CD4-positive, alpha-beta T cell treated with Interleukin-6 at 100 ng/mL for 8 hours (primary cell): Measurements from ENCODE around the gene KRT20.
"Not testable (repeated sequence)": the region's sequence is repeated elsewhere in the genome, so short reads cannot be mapped to it uniquely, and the experiment has no call there.

ENCODE experiments used
- DNase-seq: peaks from one replicate; pipeline ENCODE4 v3.0.0-alpha.2; 2020; ENCODE audit warnings: mixed read lengths, low spot score

Gene KRT20

GRCh38 chr17:40900809-40901356 is 15.8 kb upstream of the KRT20 start:
- no peak for DNase-seq

DNA sequence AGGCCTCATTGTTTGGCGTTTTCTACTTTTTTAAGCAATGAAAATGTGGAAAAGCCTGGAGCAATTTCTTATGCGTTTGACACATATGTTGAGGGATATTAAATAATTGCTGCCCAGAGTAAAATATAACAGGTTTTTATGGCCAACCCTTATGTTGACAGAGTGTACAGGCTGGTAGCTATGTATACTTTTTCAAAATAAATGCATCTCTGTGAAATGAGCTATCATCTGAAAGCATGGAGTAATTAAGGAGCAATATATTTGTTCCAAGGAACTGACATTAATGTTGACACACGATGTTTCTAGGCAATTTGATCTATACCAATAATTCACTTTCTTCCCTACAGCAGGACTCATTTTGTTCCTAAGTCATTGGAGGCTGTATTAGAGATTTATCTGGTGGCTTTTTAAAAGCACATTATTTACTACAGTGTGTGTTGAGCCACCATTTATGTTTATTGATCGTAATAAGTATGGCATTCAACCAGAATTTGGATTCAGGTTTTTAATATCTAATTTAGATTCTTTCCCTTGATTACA is 11.9 kb upstream of the KRT20 start:
- DNase-seq: no peak

- DNase-seq: no peak
These were observed 10.2 kb upstream of the KRT20 start for GRCh38 chr17:40895106-40895730.

GRCh38 chr17:40888196-40888720 is 3.2 kb upstream of the KRT20 start:
- no peak for DNase-seq

DNA sequence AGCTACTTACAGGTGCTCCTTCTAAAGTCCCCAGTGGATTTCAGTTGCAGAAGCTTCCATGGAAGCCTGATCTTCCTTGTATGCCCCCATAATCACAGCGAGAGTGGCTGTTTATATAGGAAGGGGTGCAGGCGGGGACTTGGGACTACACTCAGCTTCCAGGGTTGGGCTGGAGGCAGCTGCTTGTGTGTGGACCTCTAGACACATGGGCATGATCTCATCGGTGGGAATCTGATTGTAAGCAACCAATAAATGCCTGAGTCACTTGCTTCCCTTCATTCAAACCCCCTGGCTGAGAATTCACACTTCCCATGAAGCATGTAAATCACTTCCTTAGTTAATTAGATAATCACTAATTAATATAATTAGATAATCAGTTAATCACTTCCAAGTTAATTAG is 1.0 kb upstream of the KRT20 start:
- no peak for DNase-seq

- DNase-seq: no peak
These were observed 1.3 kb downstream of the KRT20 start for GRCh38 chr17:40883626-40884334.

DNA sequence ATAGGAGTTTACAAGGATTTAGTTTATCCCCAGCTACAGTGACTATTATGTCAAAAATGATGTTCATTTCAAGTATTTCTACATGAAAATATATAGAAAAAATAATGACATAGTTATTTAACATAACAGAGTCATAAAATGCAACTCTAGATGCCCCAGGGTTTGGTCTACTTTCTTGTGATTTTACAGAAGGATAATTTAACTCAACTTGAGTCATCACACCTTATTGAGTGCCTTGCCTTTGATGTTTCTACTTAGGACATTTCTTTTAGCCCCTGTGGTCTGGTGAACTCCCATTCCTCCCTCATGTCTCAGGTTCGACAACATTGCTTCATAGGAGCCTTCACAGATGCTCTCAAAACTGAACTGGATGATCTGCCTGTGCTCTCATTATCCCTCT is 2.0 kb downstream of the KRT20 start:
- no peak for DNase-seq

GRCh38 chr17:40879026-40879425 is 6.0 kb downstream of the KRT20 start:
- no peak for DNase-seq

GRCh38 chr17:40878044-40878443 is 7.0 kb downstream of the KRT20 start:
- DNase-seq: no peak

GRCh38 chr17:40873801-40874200 is 11.2 kb downstream of the KRT20 start:
- no peak for DNase-seq

DNA sequence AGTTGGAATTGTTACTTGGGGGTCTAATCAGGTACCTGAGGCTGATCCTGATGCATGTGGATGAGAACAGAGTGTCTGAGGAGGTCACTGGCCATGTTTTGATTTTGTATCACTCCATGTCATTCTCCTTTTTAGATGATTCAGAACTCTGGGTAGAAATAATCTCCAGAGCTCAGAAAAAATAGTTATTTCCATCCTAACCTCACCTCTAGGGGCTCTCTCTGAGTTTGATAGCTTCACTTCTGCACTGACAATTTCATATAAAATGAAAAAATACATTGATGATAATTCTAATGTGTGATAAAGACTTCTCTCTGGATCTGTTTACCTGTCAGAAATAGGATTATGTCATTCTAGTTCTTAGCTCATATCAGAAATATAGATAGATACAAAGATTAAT is 11.8 kb downstream of the KRT20 start:
- no peak for DNase-seq

DNA sequence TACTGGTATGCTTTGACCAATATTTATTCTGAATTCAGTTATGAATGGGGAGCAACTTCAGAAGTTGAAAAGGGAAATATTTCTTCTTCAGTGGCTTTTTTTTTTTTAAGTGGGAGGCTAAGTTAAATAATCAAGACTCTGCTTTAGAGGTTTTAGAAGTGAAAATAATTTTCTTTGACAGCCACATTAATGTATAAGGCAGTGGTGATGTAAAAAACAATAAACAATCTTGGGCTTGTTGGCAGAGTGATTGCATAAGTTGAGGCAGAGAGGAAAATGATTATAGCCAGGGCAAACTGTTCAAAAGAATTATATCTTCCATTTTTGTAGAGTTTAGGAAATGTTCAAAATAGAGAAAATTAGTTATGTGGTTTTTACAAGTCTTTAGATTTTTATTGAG is 12.6 kb downstream of the KRT20 start:
- DNase-seq: no peak

- no peak for DNase-seq
These were observed 13.7 kb downstream of the KRT20 start for GRCh38 chr17:40871316-40871715.

DNA sequence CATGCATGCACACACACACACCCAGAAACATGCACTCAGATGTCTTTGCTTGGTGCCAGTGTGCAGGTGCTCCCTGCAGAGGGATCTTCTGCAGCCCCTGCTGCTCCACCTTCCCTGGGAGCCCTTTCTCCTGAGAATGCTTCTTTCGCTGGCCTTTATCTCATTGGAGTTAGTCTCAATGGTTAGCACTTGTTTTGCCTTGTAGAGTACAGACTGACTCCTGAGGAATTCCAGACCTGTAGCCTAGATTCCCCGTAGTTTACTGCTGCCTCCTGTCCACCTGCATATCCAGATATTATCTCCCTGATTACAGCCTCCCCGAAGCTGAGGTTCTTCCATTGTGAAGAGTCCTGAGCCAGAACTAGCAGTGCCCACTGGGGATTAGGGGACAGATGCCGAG is 14.9 kb downstream of the KRT20 start:
- DNase-seq: no peak

DNA sequence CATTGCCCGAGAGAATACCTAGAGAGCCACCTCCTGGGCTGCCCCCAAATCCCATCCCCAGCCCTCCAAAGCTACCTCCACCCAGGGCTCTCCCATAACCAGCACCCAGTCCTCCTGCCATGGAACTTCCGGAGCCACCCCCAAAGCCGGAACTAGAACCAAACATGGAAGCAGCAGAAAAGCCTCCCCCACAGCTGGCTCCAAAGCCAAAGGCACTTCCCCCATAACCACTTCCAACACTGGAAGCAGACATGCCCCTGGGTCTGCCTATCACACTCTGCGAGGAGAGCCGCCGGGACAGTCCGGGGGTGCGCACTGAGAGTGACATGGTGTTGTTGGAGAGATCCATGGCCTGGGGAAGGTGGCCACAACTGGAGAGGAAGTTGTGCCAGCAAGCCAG is 18.2 kb downstream of the KRT20 start, which contains the start of gene KRT12:
TSS of gene KRT12 (minus strand) at position 386 of the 400 bp plus-strand sequence. CDS start at position 349, 37 bp downstream.
- no peak for DNase-seq

GRCh38 chr17:40864661-40865390 is 20.2 kb downstream of the KRT20 start:
- DNase-seq: no peak

DNA sequence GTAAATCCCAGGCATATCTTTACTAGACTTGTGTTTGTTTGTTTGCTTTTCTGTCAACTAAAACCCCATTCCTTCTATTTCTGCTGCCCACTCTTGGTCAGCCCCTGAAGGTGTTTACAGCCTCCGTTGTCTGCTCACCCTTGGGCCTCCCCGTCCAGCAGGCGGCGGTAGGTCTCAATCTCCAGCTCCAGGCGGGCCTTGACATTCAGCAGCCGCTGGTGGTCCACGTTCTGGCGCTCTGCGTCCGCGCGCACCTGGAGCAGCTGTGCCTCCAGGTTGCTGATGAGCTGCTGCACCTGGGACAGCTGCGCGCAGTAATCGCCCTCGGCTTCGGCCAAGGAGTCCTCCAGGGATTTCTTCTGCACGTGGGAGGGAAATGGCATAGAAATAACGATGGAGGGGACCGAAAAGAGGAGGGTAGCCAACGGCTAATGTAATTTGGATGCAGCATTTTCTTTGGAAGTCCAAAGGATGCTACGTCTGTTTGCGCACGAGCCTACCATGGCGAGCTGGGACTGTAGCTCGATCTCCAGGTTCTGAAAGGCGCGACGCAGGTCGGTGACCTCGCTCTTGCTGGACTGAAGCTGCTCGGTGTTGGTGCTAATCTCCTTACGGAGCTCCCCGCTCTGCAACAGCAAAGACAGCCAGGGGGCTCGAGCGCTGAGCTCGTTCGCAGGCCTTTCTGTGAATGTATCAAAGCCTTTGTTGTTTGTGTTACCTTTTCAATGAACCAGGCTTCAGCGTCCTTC is 21.9 kb downstream of the KRT20 start:
- no peak for DNase-seq

DNA sequence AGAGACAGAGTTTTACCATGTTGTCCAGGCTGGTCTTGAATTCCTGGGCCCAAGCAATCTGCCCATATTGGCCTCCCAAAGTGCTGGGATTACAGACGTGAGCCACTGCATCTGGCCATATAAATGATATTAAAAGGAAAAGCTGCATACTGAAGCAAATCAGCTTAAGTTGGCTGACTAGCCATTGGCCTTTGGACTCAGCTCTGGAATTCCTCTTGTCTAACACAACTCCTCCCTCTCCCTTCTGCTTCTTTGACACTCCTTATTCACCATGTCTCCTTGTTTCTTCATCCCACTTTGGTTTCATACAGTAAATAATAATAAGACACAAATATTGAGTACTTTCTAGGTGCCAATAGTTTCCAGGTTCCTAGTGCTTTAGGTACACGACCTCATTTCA is 25.5 kb downstream of the KRT20 start:
- DNase-seq: no peak

DNA sequence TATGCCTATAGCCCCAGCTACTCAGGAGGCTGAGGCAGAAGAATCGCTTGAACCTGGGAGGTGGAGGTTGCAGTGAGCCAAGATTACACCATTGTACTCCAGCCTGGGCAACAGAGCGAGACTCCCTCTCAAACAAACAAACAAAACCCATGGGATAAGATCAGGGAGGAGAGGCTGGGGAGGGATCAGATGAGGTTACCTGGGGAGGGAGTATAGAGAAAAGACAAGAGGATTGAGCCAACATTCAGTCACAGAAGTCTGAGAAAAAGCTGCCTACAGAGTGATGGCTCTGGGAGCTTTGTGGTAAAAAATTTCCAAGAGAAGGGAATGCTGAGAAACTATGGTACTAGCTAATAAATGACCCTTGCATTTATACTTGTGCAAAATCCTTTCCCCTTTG is 26.4 kb downstream of the KRT20 start:
- not testable (repeated sequence) for DNase-seq

- DNase-seq: no peak
These were observed 27.5 kb downstream of the KRT20 start for GRCh38 chr17:40857535-40857934.

- no peak for DNase-seq
These were observed 30.7 kb downstream of the KRT20 start for GRCh38 chr17:40854175-40854814.
